ENCODE data around the gene HEPHL1. TPM values are rescaled to one million over a fixed set of nuclear protein-coding genes. Genes with fewer than 3 reads are reported as not detected.

The HEPHL1 gene
- total and polyA plus RNA-seq, 2 experiments from 2014 or later = 0.07 to 0.21 TPM

DNA sequence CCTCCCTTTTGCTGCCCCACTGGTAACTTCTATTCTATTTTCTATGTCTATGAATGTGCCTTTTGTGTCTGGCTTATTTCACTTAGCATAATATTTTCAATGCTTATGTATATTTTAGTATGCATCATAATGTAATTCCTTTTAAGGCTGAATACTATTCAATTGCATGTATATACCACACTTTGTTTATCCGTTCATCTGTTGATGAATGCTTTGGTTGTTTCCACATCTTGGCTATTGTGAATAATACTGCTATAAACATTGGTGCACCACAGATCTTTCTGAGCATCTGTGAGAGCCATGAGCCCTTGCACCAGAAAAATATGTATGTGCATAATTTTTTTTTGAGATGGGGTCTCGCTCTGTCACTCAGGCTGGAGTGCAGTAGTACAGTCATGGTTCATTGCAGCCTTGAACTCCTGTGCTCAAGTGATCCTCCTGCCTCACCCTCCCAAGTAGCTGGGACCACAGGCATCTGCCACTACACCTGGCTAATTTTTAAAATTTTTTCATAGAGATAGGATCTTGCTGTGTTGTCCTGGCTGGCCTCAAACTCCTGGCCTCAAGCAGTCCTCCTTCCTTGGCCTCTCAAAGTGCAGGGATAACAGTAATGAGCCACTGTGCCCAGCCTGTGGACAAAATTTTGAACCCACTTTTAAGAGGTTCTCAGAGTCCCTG is 27.0 kb downstream of the HEPHL1 start (continued):
- TF ChIP-seq, protein P1, sequence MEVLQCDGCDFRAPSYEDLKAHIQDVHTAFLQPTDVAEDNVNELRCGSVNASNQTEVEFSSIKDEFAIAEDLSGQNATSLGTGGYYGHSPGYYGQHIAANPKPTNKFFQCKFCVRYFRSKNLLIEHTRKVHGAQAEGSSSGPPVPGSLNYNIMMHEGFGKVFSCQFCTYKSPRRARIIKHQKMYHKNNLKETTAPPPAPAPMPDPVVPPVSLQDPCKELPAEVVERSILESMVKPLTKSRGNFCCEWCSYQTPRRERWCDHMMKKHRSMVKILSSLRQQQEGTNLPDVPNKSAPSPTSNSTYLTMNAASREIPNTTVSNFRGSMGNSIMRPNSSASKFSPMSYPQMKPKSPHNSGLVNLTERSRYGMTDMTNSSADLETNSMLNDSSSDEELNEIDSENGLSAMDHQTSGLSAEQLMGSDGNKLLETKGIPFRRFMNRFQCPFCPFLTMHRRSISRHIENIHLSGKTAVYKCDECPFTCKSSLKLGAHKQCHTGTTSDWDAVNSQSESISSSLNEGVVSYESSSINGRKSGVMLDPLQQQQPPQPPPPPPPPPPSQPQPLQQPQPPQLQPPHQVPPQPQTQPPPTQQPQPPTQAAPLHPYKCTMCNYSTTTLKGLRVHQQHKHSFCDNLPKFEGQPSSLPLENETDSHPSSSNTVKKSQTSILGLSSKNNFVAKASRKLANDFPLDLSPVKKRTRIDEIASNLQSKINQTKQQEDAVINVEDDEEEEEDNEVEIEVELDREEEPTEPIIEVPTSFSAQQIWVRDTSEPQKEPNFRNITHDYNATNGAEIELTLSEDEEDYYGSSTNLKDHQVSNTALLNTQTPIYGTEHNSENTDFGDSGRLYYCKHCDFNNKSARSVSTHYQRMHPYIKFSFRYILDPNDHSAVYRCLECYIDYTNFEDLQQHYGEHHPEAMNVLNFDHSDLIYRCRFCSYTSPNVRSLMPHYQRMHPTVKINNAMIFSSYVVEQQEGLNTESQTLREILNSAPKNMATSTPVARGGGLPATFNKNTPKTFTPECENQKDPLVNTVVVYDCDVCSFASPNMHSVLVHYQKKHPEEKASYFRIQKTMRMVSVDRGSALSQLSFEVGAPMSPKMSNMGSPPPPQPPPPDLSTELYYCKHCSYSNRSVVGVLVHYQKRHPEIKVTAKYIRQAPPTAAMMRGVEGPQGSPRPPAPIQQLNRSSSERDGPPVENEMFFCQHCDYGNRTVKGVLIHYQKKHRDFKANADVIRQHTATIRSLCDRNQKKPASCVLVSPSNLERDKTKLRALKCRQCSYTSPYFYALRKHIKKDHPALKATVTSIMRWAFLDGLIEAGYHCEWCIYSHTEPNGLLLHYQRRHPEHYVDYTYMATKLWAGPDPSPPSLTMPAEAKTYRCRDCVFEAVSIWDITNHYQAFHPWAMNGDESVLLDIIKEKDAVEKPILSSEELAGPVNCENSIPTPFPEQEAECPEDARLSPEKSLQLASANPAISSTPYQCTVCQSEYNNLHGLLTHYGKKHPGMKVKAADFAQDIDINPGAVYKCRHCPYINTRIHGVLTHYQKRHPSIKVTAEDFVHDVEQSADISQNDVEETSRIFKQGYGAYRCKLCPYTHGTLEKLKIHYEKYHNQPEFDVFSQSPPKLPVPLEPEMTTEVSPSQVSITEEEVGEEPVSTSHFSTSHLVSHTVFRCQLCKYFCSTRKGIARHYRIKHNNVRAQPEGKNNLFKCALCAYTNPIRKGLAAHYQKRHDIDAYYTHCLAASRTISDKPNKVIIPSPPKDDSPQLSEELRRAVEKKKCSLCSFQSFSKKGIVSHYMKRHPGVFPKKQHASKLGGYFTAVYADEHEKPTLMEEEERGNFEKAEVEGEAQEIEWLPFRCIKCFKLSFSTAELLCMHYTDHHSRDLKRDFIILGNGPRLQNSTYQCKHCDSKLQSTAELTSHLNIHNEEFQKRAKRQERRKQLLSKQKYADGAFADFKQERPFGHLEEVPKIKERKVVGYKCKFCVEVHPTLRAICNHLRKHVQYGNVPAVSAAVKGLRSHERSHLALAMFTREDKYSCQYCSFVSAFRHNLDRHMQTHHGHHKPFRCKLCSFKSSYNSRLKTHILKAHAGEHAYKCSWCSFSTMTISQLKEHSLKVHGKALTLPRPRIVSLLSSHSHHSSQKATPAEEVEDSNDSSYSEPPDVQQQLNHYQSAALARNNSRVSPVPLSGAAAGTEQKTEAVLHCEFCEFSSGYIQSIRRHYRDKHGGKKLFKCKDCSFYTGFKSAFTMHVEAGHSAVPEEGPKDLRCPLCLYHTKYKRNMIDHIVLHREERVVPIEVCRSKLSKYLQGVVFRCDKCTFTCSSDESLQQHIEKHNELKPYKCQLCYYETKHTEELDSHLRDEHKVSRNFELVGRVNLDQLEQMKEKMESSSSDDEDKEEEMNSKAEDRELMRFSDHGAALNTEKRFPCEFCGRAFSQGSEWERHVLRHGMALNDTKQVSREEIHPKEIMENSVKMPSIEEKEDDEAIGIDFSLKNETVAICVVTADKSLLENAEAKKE (CRISPR knock-in tag; IDR thresholded peaks at IDR 0.05) = no peak

GRCh38 chr11:94049351-94049750 is 28.2 kb downstream of the HEPHL1 start:
- no peak overlapping the region for H3K4me3 ChIP-seq
- no peaks in the 10 kb centered on the region for H4K20me1 ChIP-seq (replicated peaks; ENCODE audit: insufficient read depth)
- no peak overlapping the region for H3K4me2 ChIP-seq
- no peaks in the 10 kb centered on the region; the same call in 2 of the 3 replicates for H3K9me3 Mint-ChIP-seq
- H3K4me3 Mint-ChIP-seq = no peak overlapping the region
- no peaks in the 10 kb centered on the region for H3K36me3 ChIP-seq (ENCODE audit: insufficient read depth)
- no peak overlapping the region for H2AFZ ChIP-seq
- H3K36me3 Mint-ChIP-seq (ENCODE audit: low read depth) = no peaks in the 10 kb centered on the region
- H3K4me1 Mint-ChIP-seq = no peaks in the 10 kb centered on the region
- ATAC-seq = no peak
- no peaks in the 10 kb centered on the region for H3K79me2 ChIP-seq (replicated peaks; ENCODE audit: insufficient read depth)
- no peaks in the 10 kb centered on the region for H3K27me3 ChIP-seq (ENCODE audit: insufficient read depth)
- no peak overlapping the region for H3K27ac ChIP-seq (ENCODE audit: low read depth)
- H3K9me2 ChIP-seq (ENCODE audit: insufficient read depth) = no peaks in the 10 kb centered on the region
- TF ChIP-seq, protein P2, sequence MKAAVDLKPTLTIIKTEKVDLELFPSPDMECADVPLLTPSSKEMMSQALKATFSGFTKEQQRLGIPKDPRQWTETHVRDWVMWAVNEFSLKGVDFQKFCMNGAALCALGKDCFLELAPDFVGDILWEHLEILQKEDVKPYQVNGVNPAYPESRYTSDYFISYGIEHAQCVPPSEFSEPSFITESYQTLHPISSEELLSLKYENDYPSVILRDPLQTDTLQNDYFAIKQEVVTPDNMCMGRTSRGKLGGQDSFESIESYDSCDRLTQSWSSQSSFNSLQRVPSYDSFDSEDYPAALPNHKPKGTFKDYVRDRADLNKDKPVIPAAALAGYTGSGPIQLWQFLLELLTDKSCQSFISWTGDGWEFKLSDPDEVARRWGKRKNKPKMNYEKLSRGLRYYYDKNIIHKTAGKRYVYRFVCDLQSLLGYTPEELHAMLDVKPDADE (IDR thresholded peaks at IDR 0.05) = no peak
- TF ChIP-seq, protein P3, sequence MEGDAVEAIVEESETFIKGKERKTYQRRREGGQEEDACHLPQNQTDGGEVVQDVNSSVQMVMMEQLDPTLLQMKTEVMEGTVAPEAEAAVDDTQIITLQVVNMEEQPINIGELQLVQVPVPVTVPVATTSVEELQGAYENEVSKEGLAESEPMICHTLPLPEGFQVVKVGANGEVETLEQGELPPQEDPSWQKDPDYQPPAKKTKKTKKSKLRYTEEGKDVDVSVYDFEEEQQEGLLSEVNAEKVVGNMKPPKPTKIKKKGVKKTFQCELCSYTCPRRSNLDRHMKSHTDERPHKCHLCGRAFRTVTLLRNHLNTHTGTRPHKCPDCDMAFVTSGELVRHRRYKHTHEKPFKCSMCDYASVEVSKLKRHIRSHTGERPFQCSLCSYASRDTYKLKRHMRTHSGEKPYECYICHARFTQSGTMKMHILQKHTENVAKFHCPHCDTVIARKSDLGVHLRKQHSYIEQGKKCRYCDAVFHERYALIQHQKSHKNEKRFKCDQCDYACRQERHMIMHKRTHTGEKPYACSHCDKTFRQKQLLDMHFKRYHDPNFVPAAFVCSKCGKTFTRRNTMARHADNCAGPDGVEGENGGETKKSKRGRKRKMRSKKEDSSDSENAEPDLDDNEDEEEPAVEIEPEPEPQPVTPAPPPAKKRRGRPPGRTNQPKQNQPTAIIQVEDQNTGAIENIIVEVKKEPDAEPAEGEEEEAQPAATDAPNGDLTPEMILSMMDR (conservative IDR thresholded peaks at IDR 0.05; ENCODE audit: low read depth in 2 of 2) = no peak
- H3K27ac Mint-ChIP-seq = no peak overlapping the region
- H3K4me1 ChIP-seq (ENCODE audit: insufficient read depth) = no peaks in the 10 kb centered on the region
- H3F3A ChIP-seq (replicated peaks; ENCODE audit: low read depth) = no peaks in the 10 kb centered on the region
- no peak for DNase-seq (ENCODE audit: low spot score)
- H3K27me3 Mint-ChIP-seq (ENCODE audit: insufficient read depth, low read depth, poor library complexity) = peaks cover 2% of the 10 kb centered on the region
